Heart right ventricle (tissue), 16 donors: ENCODE results near the gene TAS1R2. TPM values are rescaled to one million over a fixed set of nuclear protein-coding genes. Genes with fewer than 3 reads are reported as not detected.

ENCODE experiments used
- ATAC-seq, 8 donors: fragments of 200-7000 bp; cut with Tn5 transposase; one replicate each; pipeline ENCODE4 v1.9.1; 2020; ENCODE audit warnings: mild to moderate bottlenecking in 8 of 8, moderate library complexity in 8 of 8, moderate number of reproducible peaks in 1 of 8
- DNase-seq, 2 donors: peaks; one replicate each; pipeline ENCODE4 v3.0.0-alpha.2; 2020
- H3K27ac ChIP-seq, 10 donors: fragments of 200-600 bp; sonication (generic) in 2 of 10; one replicate each; pipeline versions ENCODE4 v1.5.0 to v1.8.0; 2020 to 2022; ENCODE audit warnings: mild to moderate bottlenecking in 3 of 10
- H3K27me3 ChIP-seq, 7 donors: fragments of 200-600 bp; one replicate each; pipeline ENCODE4 v1.8.0; 2021 to 2022; ENCODE audit warnings: mild to moderate bottlenecking in 2 of 7
- H3K36me3 ChIP-seq, 9 donors: fragments of 200-600 bp; sonication (generic) in 1 of 9; one replicate each; pipeline versions ENCODE4 v1.5.0 to v1.8.0; 2020 to 2022; ENCODE audit warnings: mild to moderate bottlenecking in 2 of 9
- H3K4me1 ChIP-seq, 9 donors: fragments of 200-600 bp; sonication (generic) in 1 of 9; one replicate each; pipeline versions ENCODE4 v1.5.0 to v1.8.0; 2020 to 2022; ENCODE audit warnings: mild to moderate bottlenecking in 4 of 9
- H3K4me3 ChIP-seq, 10 donors: fragments of 200-600 bp; sonication (generic) in 2 of 10; one replicate each; pipeline versions ENCODE4 v1.5.0 to v1.8.0; 2020 to 2022; ENCODE audit warnings: mild to moderate bottlenecking in 7 of 10, moderate library complexity in 2 of 10
- H3K9me3 ChIP-seq, 11 donors: fragments of 200-600 bp in 10 of 11; sonication (generic) in 2 of 11; one replicate each; pipeline versions ENCODE4 v1.5.0 to v1.8.0; 2013 to 2022; ENCODE audit warnings: mild to moderate bottlenecking in 2 of 11, control low read depth in 1 of 11, moderate library complexity in 1 of 11
- WGBS, 2 donors: extraction: QIAGEN DNeasy Blood & Tissue Kit; methylation state at CpG; one replicate each; pipeline ENCODE4 v1.1.7; 2013; ENCODE audit warnings: inconsistent platforms in 1 of 2; 5-methylcytosine and 5-hydroxymethylcytosine counted together
- intact Hi-C, 10 donors: fragments of 100-400 bp; cut with DNase I; formaldehyde crosslinking; loops; one replicate each; pipeline versions ENCODE4 v1.11.1 to v1.14.2; 2022
- microRNA-seq, 2 donors: library from miRNA; unstranded; fragments of <30 nt; microRNA quantifications; one replicate each; pipeline ENCODE4 v1.2.0, GENCODE V29; 2021
- polyA plus RNA-seq, 2 donors: library from polyadenylated mRNA; stranded (reverse); fragments of 200-250 nt; gene quantifications; one replicate each; pipeline ENCODE4 v1.2.3, GENCODE V29; 2013
- total RNA-seq, 10 donors: library from RNA; stranded (reverse); fragmentation: NEBNext Ultra II Directional in 3 of 10; extraction: Animal tissue kit (Norgen Biotek cat#: 25700) in 3 of 10; gene quantifications; one replicate each; pipeline versions ENCODE4 v1.2.1 to v1.2.4, GENCODE V29; 2021 to 2023
- TF ChIP-seq, protein P1 (sequence below), 9 donors: fragments of 200-600 bp; sonication (generic) in 2 of 9; IDR thresholded peaks; one replicate each; pipeline versions ENCODE4 v1.5.0 to v1.8.0; 2021 to 2022; ENCODE audit warnings: antibody characterized with exemption in 9 of 9, mild to moderate bottlenecking in 5 of 9, moderate library complexity in 1 of 9
- donor health status: Arrhythmogenic right ventricular cardiomyopathy.
- donor health status: ischemic (EF 13 %, LVEDD 7.1; RV severe dilation, severe dysfunction).
- donor health status: healthy with polysubstance abuse.
- donor health status: DM: no; HTN: yes; CAD: no.
- donor health status: DM: no; HTN: no; CAD: no.
- donor health status: ischemic (EF 25% LVEDD 6.9; RV normal size, moderate dysfunction).
- donor health status: ischemic (EF 25% LVEDD 5.7; RV mildly dilated, moderate dysfunction).
- donor health status: healthy.
- donor health status: DM: yes; HTN: yes; CAD: no.
- donor health status: Ischemic cardiomyopathy.
- donor health status: ischemic (EF 35%, LVEDD 5.7; RV mildly dilated, moderate dysfunction).
- donor health status: nonischemic (EF 11% LVEDD 7.7; RV severe dilation, severe dysfunction).
- donor health status: DM: yes; HTN: yes; CAD: no.
- donor health status: PGD.
- donor health status: ischemic (EF 29% LVEDD 5.4; RV normal size, mild dysfunction).
- donor health status: nonischemic (EF 23%, LVEDD 6.1; RV moderate dilation, normal function).

TAS1R2 gene
- total and polyA plus RNA-seq, 12 donors, result not detected

- 69 to 86% methylated on average over 3 of the region's 3 CpGs for WGBS, 2 donors
- ATAC-seq, result no peak
- intact Hi-C loops, result no loop called here
- H3K4me1 ChIP-seq, result no peaks in the 10 kb centered on the region
- no peak overlapping the region for H3K27ac ChIP-seq
- H3K36me3 ChIP-seq, result no peaks in the 10 kb centered on the region
- peaks cover 0 to 66% (median 37%) of the 10 kb centered on the region in 7 donors for H3K27me3 ChIP-seq
- TF ChIP-seq, protein P1, sequence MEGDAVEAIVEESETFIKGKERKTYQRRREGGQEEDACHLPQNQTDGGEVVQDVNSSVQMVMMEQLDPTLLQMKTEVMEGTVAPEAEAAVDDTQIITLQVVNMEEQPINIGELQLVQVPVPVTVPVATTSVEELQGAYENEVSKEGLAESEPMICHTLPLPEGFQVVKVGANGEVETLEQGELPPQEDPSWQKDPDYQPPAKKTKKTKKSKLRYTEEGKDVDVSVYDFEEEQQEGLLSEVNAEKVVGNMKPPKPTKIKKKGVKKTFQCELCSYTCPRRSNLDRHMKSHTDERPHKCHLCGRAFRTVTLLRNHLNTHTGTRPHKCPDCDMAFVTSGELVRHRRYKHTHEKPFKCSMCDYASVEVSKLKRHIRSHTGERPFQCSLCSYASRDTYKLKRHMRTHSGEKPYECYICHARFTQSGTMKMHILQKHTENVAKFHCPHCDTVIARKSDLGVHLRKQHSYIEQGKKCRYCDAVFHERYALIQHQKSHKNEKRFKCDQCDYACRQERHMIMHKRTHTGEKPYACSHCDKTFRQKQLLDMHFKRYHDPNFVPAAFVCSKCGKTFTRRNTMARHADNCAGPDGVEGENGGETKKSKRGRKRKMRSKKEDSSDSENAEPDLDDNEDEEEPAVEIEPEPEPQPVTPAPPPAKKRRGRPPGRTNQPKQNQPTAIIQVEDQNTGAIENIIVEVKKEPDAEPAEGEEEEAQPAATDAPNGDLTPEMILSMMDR (IDR thresholded peaks at IDR 0.05), result no peak
- H3K9me3 ChIP-seq, result peaks cover 0 to 9% (median 0%) of the 10 kb centered on the region in 11 donors
- DNase-seq, result no peak
- H3K4me3 ChIP-seq, result no peak overlapping the region
Measured at GRCh38 chr1:18792747-18793146, 66.7 kb downstream of the TAS1R2 start.

Small RNAs within 50 kb of the gene (microRNA-seq; reads per million reads assigned to microRNA genes)
- gene MIR1290 (0 reads per million in 2 donors), gene MIR4695 (0 reads per million in 2 donors)

Other genes starting within 250 kb of the TAS1R2 start
- gene PAX7, start 228.8 kb downstream of the TAS1R2 start, total RNA-seq, result not detected
- not detected for gene PAX7, start 228.8 kb downstream of the TAS1R2 start, polyA plus RNA-seq
- gene ALDH4A1, start 42.9 kb upstream of the TAS1R2 start, total RNA-seq, result 10 to 100 TPM; 18.5 to 60.8 (median 44.7) TPM
- 10 to 100 TPM; 12.7 to 24.0 TPM for gene ALDH4A1, start 42.9 kb upstream of the TAS1R2 start, polyA plus RNA-seq
- gene IFFO2, start 97.0 kb upstream of the TAS1R2 start, total RNA-seq, result 1 to 10 TPM; 3.2 to 8.2 (median 4.7) TPM
- 1 to 10 TPM; 2.2 to 2.3 TPM for gene IFFO2, start 97.0 kb upstream of the TAS1R2 start, polyA plus RNA-seq